NCI-H2029 (cell line): Measurements from ENCODE around the gene TMCC1.
A peak's percentile ranks its signal among the peaks of the same experiment; 100 is the strongest.
"Not testable (repeated sequence)": the region's sequence is repeated elsewhere in the genome, so short reads cannot be mapped to it uniquely, and the experiment has no call there.

Experiments
- DNase-seq: peaks from one replicate; lab custom pipeline; 2025; lab: John Stamatoyannopoulos, UW

The TMCC1 gene

GRCh38 chr3:129686941-129687340 is 206.6 kb downstream of the TMCC1 start:
- DNase-seq = peak; percentile 45

- no peak for DNase-seq
These were observed 209.2 kb downstream of the TMCC1 start for GRCh38 chr3:129684270-129684669.

DNA sequence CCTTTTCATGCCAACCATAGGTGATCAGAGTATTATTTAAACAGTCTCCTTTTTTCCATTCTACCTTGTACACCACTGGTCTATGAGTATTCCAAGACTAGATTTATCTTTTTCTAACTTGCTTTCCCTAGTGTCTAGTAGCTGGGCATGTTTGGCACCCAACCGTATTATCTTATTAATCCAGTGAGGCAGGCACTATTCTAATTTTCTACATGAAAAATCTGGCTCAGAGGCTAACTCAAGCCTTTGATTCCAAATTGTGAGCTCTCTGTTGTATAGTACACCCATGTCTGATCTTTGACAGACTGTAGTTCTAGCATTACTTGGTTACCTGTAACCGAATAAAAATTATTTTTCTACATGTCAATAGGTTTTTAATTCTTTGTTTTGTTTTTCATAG is 210.3 kb downstream of the TMCC1 start:
- no peak for DNase-seq

DNA sequence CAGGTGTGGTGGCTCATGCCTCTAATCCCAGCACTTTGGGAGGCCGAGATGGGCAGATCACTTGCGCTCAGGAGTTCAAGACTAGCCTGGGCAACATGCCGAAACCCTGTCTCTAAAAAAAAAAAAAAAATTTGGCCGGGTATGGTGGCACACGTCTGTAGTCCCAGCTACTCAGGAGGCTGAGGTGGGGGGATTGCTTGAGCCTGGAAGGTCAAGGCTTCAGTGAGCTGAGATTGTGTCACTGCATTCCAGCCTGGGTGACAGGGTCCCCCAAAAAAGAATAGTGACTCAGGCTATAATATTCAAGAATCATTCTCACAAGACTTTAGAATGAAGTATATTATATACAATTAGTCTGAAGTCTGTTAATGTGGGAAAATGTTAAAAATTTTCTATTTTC is 216.5 kb downstream of the TMCC1 start:
- DNase-seq = no peak

DNA sequence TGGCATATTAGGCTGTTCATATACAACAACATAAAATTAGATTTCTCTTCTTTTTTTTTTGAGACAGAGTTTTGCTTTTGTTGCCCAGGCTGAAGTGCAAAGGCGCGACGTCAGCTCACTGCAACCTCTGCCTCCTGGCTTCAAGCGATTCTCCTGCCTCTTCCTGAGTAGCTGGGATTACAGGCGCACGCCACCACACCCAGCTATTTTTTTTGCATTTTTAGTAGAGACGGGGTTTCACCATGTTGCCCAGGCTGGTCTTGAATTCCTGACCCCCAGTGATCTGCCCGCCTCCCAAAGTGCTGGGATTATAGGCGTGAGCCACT is 218.8 kb downstream of the TMCC1 start:
- DNase-seq = not testable (repeated sequence)

- DNase-seq = no peak
These were observed 219.4 kb downstream of the TMCC1 start for GRCh38 chr3:129673897-129674797.

- no peak for DNase-seq
These were observed 220.5 kb downstream of the TMCC1 start for GRCh38 chr3:129673012-129673411.

GRCh38 chr3:129672412-129672811 is 221.1 kb downstream of the TMCC1 start:
- DNase-seq = no peak

GRCh38 chr3:129665024-129665768 is 228.3 kb downstream of the TMCC1 start:
- DNase-seq = no peak

GRCh38 chr3:129663930-129664646 is 229.4 kb downstream of the TMCC1 start:
- no peak for DNase-seq

DNA sequence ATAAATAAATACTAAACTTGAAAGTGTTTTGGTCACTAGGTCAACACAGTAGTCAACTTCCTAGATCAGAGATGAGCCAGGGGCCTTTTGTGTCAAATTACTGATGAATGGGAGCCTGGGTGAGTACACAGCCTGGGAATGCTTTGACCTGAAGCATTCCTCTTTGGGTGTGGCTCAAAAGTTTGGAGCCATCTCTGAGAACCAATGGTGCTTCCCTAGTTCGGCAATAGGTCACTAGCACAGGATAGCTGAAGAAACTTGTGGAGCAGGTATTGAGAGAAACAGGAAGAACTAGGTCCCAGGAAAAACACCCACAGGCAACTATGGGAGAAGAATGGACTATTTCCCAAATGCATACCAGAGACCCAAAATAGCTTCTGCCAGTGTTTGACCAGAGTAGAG is 230.5 kb downstream of the TMCC1 start:
- DNase-seq = no peak

DNA sequence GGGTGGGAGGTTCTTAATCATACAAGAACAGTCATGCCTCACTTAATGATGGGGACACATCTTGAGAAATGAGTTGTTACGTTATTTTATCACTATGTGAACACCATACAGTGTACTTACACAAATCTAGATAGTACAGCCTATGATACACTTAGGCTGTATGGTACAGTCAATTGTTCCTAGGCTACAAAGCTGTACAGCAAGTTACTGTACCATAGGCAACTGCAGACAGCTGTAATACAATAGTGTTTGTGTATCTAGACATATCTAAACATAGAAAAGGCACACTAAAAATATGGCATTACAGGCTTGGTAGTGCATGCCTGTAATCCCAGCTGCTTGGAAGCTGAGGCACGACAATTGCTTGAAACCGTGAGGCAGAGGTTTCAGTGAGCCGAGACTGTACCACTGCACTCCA is 231.3 kb downstream of the TMCC1 start:
- no peak for DNase-seq

GRCh38 chr3:129661766-129662165 is 231.7 kb downstream of the TMCC1 start:
- no peak for DNase-seq

DNA sequence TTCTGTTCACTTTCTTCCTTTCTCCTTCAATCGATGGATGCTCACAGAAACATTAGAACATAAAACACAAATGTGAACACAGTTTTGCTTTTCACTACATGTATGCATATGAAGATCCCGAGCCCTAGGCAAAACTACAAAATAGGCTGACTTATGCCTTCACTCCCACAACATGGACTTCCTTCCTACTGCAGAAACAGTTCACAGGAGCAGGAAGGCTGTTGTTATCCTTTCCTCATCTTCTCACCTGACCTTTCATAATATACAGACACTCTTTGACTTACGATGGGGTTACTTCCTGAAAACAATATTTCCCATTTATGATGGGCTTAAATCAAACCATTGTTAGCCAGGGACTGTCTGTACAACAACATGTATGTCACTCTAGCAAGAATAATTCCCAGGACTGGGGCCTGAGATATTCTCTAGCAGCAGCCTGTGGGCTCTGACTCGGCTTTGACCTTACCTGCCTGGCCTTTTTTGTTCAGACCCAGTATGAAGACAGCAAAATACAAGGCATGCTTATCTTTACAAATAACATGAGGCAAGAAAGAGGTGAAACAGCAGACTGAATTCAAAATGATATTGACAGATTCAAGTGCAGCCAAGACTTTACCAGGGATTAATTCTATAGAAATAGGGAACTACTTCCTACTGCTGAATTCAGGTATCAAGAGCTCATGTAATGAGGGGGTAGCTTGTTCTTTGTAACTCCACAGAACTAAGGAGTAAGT is 235.2 kb downstream of the TMCC1 start:
- DNase-seq = no peak

DNA sequence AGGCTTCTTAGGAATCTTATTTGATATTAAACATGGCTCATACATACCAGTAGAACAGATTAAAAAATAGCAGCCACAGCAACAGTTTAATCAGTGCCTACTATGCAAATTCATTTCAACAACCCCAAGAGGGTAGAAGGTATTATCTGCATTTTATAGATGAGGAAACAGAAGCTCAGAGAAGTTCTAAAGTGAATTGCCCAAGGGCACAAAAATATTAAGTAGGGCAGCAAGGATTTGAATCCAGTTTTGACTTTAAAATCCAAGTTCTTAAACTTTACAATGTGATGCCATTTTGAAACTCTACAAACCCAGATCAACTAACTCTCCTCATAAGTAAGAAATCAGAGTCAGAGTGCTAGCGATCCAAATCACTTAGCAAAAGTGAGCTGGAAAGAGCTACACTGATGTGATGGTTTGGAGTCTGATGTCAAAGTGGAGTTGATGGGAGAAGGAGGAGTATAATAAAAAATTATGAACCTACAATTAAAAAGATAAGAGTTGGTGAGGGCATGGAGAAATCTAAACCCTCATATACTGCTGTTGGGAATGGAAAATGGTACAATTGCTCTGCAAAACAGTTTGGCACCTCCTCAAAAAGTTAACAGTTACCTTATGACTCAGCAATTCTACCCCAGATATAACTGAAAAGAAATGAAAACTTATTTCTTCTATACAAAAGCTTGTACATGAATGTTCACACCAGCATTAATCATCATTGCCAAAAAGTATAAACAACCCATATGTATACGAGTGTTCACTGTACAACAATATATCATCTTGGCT is 236.1 kb downstream of the TMCC1 start:
- no peak for DNase-seq

- DNase-seq = no peak
These were observed 236.8 kb downstream of the TMCC1 start for GRCh38 chr3:129656659-129657247.

- no peak for DNase-seq
These were observed 238.2 kb downstream of the TMCC1 start for GRCh38 chr3:129655291-129655700.

DNA sequence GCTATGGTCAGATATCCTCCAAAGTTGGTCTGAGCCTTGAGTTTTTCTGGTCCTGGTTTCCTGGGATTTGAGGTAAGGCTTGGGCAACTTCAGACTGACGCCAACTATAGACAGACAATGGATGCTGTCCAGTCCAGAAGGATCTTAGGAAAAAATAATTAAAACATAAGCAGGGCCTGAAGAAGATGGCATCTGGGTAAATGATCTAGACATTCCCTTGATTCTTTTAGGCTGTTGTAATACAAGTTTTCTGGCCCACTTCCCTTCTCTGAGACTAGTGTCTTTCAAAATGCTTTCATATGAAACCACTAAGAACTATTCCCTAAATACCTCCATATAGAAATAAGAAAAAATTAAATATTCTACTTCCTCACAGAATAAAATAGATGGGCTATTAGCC is 239.4 kb downstream of the TMCC1 start:
- no peak for DNase-seq

DNA sequence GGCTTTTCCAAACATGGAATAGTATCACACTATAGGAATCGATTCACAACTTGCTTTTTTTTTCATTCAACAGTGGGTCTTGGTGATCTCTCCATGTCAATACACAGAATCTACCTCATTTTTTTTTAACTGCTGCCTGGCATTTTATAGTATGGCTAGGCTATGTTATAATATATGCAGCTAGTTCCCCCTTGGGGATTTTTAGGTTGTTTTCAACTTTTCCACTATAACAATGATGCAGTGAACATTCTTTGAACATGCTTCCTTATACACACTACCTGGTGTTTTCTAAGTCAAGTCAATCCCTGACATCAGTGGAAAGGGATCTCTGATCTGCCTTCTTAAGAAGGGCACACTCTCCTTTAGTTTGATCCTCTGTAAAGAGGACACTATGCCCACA is 240.5 kb downstream of the TMCC1 start:
- DNase-seq = no peak

DNA sequence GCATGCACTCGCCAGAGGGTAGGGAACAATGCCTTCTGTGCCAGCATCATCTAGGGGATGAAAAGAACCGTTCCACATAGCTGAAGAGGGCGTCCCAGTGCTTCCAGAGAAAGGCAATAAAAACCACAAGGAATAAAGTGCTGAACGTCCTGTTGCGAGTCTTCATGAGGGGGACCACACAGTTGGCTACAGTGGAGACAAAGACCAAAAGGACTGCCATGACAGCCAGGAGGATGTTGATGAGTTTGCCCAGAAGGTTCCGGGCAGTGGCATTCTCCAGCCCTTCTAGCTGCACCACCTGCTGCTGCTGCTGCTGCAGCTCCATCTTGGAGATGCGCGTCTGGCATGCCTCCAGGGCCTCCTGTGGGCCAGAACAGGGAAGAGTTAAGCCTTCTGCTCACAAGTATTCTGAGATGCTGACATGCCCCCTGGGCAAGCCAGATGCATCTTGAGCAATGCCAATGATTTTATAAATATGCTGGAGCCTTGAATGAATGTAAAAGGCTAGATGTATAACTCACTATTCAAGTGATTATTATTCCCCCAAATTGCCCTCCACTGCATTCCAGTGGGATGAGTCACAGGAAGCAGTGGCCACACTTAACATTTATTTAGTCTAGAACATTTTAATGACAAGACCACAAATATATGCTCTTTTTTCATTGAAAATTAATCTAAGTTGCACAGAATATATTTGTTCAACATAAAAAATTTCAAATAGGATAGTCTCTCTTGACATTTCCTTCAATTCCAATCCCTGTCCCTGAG is 241.9 kb downstream of the TMCC1 start:
- no peak for DNase-seq
